B cell (primary cell): Measurements from ENCODE around the gene FAM78B. TPM values are rescaled to one million over a fixed set of nuclear protein-coding genes. Genes with fewer than 3 reads are reported as not detected.

Experiments used
- ATAC-seq: fragments of 200-7000 bp; cut with Tn5 transposase; one replicate; pipeline ENCODE4 v1.10.0; 2021; ENCODE audit warnings: low read depth, mild to moderate bottlenecking, moderate number of reproducible peaks, moderate library complexity
- CTCF ChIA-PET: fragments of 350-600 bp; sonication (Branson Sonifier 250); formaldehyde crosslinking; loops from one replicate; lab custom pipeline; 2021; ENCODE audit warnings: antibody characterized with exemption, inconsistent platforms; lab: Charles Lee
- POLR2A ChIA-PET: fragments of 350-600 bp; sonication (Branson Sonifier 250); formaldehyde crosslinking; loops from one replicate; lab custom pipeline; 2021; ENCODE audit warnings: antibody characterized with exemption; lab: Charles Lee
- DNase-seq: peaks from one replicate; pipeline ENCODE4 v3.0.0; 2013
- H2AFZ ChIP-seq: 2 replicates; pipeline ENCODE4 v1.6.1; 2012; ENCODE audit warnings: mild to moderate bottlenecking, low read depth, low read length; ENCODE audit not compliant: insufficient read depth, poor library complexity, severe bottlenecking
- H3K27ac ChIP-seq, 2 donors: 1 replicate in 1 of 2; 2 replicates in 1 of 2; pipeline ENCODE4 v1.5.1; 2012 to 2013; ENCODE audit warnings: low read length in 2 of 2, mild to moderate bottlenecking in 2 of 2, moderate library complexity in 1 of 2
- H3K27me3 ChIP-seq, 4 experiments: fragments of 200-600 bp in 1 of 4; sonication (generic) in 1 of 4; replicated peaks in 1 of 4; 1 replicate in 2 of 4; 2 replicates in 2 of 4; pipeline versions ENCODE4 v1.6.1 to v1.7.0; 2013 to 2016; ENCODE audit warnings: low read length in 3 of 4, mild to moderate bottlenecking in 2 of 4, mixed read lengths in 1 of 4, moderate library complexity in 1 of 4; ENCODE audit not compliant: insufficient read depth in 4 of 4, control insufficient read depth in 3 of 4; ENCODE audit errors: control extremely low read depth in 1 of 4
- H3K36me3 ChIP-seq, 2 experiments: replicated peaks in 1 of 2; 1 replicate in 1 of 2; 2 replicates in 1 of 2; pipeline versions ENCODE4 v1.6.1 to v1.7.1; 2013; ENCODE audit warnings: low read length in 1 of 2; ENCODE audit not compliant: insufficient read depth in 2 of 2, control insufficient read depth in 1 of 2; ENCODE audit errors: control extremely low read depth in 1 of 2, extremely low read depth in 1 of 2
- H3K4me1 ChIP-seq, 2 donors: fragments of 200-600 bp in 1 of 2; sonication (generic) in 1 of 2; 1 replicate in 1 of 2; 2 replicates in 1 of 2; pipeline versions ENCODE4 v1.5.1 to v1.6.1; 2013 to 2017; ENCODE audit warnings: low read length in 2 of 2; ENCODE audit not compliant: control insufficient read depth in 2 of 2, insufficient read depth in 2 of 2
- H3K4me2 ChIP-seq: replicated peaks from 2 replicates; pipeline ENCODE3; 2012; ENCODE audit warnings: mild to moderate bottlenecking, low read depth, low read length; ENCODE audit not compliant: poor library complexity, severe bottlenecking
- H3K4me3 ChIP-seq, 5 experiments: fragments of 200-600 bp in 1 of 5; sonication (generic) in 1 of 5; 1 replicate in 3 of 5; 2 replicates in 2 of 5; pipeline versions ENCODE4 v1.5.1 to v1.7.0; 2011 to 2016; ENCODE audit warnings: low read length in 4 of 5, mild to moderate bottlenecking in 4 of 5, low read depth in 2 of 5, control low read depth in 1 of 5, moderate library complexity in 1 of 5; ENCODE audit not compliant: insufficient read depth in 1 of 5; ENCODE audit errors: control extremely low read depth in 1 of 5, extremely low read depth in 1 of 5
- H3K79me2 ChIP-seq: fragments of 200-600 bp; sonication (generic); one replicate; pipeline ENCODE4 v1.6.0; 2016; ENCODE audit warnings: low read length; ENCODE audit not compliant: control insufficient read depth, insufficient read depth
- H3K9ac ChIP-seq: fragments of 200-600 bp; sonication (generic); 2 replicates; pipeline ENCODE4 v1.6.1; 2017; ENCODE audit warnings: mild to moderate bottlenecking, low read length, moderate library complexity
- H3K9me3 ChIP-seq, 3 donors: one replicate each; pipeline versions ENCODE4 v1.6.1 to v1.7.1; 2013; ENCODE audit warnings: low read length in 2 of 3; ENCODE audit not compliant: control insufficient read depth in 2 of 3, insufficient read depth in 1 of 3; ENCODE audit errors: control extremely low read depth in 1 of 3
- H4K20me1 ChIP-seq: 2 replicates; pipeline ENCODE4 v1.6.0; 2012; ENCODE audit warnings: mild to moderate bottlenecking, low read length; ENCODE audit not compliant: insufficient read depth, control insufficient read depth, poor library complexity, severe bottlenecking
- H3K27ac Mint-ChIP-seq: one replicate; pipeline ENCODE4 v1.8.0; 2021; ENCODE audit warnings: mixed read lengths
- H3K27me3 Mint-ChIP-seq: one replicate; pipeline ENCODE4 v1.8.0; 2021; ENCODE audit warnings: mixed read lengths
- H3K4me1 Mint-ChIP-seq: one replicate; pipeline ENCODE4 v1.8.0; 2021; ENCODE audit warnings: mixed read lengths
- H3K4me3 Mint-ChIP-seq: one replicate; pipeline ENCODE4 v1.8.0; 2021; ENCODE audit warnings: mixed read lengths
- H3K9me3 Mint-ChIP-seq: one replicate; pipeline ENCODE4 v1.8.0; 2022; ENCODE audit warnings: mixed read lengths; ENCODE audit not compliant: insufficient read depth
- EZH2 ChIP-seq: IDR thresholded peaks from 2 replicates; pipeline ENCODE4 v1.6.1; 2012; ENCODE audit warnings: borderline replicate concordance, low read depth, mild to moderate bottlenecking, moderate library complexity, low read length; ENCODE audit not compliant: insufficient read depth, poor library complexity, severe bottlenecking
- WGBS: methylation state at CpG from one replicate; pipeline ENCODE4 v1.1.5; 2013; ENCODE audit warnings: missing lambda C conversion rate; ENCODE audit not compliant: insufficient coverage; 5-methylcytosine and 5-hydroxymethylcytosine counted together
- intact Hi-C: fragments of 100-400 bp; cut with micrococcal nuclease; formaldehyde crosslinking; loops from one replicate; pipeline ENCODE4 v1.10.0; 2022
- polyA plus RNA-seq: library from polyadenylated mRNA; depleted of rRNA; stranded (reverse); fragments of >200 nt; gene quantifications from 2 replicates; pipeline ENCODE4 v1.2.3, GENCODE V29; 2012
- total RNA-seq, 2 donors: library from RNA; stranded (reverse); fragments of 120-200 nt in 1 of 2; gene quantifications; 1 replicate in 1 of 2; 2 replicates in 1 of 2; pipeline versions ENCODE4 v1.2.3 to v1.2.4, GENCODE V29; 2013 to 2022
- TF ChIP-seq, protein P1 (sequence below): fragments of 200-600 bp; IDR thresholded peaks from one replicate; pipeline ENCODE4 v1.8.0; 2022; ENCODE audit warnings: antibody characterized with exemption, mild to moderate bottlenecking

The FAM78B gene
- total and polyA plus RNA-seq, 2 donors (not counting 1 experiment from before 2014, with no cell fraction given): 0.22 to 0.81 TPM

DNA sequence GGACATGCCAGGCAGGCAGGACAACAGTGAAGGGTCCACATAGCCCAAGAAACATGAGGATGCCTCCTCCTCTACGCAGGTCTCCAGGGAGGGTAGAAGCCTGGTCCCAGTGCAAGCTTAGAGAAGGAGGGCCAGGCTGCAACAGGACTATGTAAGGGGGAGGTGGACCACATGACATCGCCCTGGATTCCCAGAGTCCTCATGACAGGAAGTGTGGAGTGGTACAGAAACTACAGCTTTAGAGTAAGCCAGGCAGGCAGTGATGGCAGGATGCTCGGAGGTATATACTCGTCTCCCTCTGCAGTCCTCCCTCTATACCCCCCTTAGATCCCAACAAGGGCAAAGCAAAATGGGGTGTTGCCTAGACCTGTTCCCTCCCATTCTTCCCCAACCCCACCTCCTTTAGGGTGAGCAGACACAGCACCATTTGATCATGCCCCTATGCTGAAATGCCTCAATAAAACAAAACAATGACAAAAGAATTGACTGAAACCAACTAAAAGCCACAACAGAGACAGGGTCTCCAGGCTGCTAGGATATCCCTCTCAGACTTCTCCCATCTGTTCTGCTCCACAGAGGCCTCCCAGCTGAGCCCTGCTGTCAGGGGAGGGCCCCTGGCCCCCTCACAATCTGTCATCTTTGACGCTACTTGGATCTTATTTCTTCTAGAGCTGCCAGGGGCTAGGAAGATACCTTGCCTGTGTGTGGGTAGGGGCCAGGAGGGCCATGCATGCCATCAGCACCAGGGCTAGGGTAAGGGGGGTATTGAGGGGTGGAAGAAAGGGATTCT, 13.1 kb downstream of the FAM78B start:
- H3K27me3 ChIP-seq: no peaks in the 10 kb centered on the region
- H3K4me1 ChIP-seq: no peaks in the 10 kb centered on the region
- no peak overlapping the region for H3K4me2 ChIP-seq
- Mint-ChIP-seq H3K4me3 (no peak overlapping the region), H3K9me3 (no peaks in the 10 kb centered on the region), H3K4me1 (no peaks in the 10 kb centered on the region), H3K27me3 (peaks cover 4% of the 10 kb centered on the region), H3K27ac (no peak overlapping the region)
- H3K79me2 ChIP-seq: no peaks in the 10 kb centered on the region
- H3K9me3 ChIP-seq: no peaks in the 10 kb centered on the region
- CTCF ChIA-PET: no interaction called here
- H4K20me1 ChIP-seq: no peaks in the 10 kb centered on the region
- no peak overlapping the region for H3K27ac ChIP-seq
- TF ChIP-seq, protein P1, sequence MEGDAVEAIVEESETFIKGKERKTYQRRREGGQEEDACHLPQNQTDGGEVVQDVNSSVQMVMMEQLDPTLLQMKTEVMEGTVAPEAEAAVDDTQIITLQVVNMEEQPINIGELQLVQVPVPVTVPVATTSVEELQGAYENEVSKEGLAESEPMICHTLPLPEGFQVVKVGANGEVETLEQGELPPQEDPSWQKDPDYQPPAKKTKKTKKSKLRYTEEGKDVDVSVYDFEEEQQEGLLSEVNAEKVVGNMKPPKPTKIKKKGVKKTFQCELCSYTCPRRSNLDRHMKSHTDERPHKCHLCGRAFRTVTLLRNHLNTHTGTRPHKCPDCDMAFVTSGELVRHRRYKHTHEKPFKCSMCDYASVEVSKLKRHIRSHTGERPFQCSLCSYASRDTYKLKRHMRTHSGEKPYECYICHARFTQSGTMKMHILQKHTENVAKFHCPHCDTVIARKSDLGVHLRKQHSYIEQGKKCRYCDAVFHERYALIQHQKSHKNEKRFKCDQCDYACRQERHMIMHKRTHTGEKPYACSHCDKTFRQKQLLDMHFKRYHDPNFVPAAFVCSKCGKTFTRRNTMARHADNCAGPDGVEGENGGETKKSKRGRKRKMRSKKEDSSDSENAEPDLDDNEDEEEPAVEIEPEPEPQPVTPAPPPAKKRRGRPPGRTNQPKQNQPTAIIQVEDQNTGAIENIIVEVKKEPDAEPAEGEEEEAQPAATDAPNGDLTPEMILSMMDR: no peak
- no peak for TF ChIP-seq EZH2
- H3K36me3 ChIP-seq: no peaks in the 10 kb centered on the region
- no peak overlapping the region for H3K4me3 ChIP-seq
- H2AFZ ChIP-seq: no peak overlapping the region
- 79% methylated on average over 5 of the region's 5 CpGs for WGBS
- POLR2A ChIA-PET: no interaction called here
- DNase-seq (no peak), ATAC-seq (no peak)
- no peak overlapping the region for H3K9ac ChIP-seq
- intact Hi-C loops: no loop called here

DNA sequence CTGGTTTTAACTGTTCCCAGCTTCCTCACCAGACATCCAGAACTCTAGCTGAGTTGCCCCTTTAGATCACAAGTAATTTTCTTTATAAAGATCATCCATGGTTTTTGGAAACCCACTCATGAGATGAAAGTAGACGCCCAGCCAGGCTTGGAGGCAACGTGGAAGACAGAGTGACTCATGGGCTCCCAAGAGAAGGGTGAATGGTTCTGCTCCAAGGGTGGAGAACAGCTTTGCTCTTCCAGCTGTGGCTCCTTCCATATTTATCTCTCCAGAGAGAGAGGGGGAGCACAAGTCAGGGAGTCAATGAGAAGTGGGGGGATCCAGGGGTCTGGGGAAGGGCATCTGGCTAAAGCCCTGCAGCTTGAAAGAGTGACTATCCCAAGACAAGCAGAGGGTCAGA, 13.8 kb downstream of the FAM78B start:
- H3K4me3 ChIP-seq: no peak overlapping the region
- ChIA-PET CTCF (no interaction called here), POLR2A (no interaction called here)
- DNase-seq (no peak), ATAC-seq (no peak)
- 60% methylated on average over 1 of the region's 2 CpGs for WGBS
- TF ChIP-seq EZH2: no peak
- TF ChIP-seq, protein P1: no peak
- H3K79me2 ChIP-seq: no peaks in the 10 kb centered on the region
- H3K27me3 ChIP-seq: no peaks in the 10 kb centered on the region
- no peak overlapping the region for H3K9ac ChIP-seq
- intact Hi-C loops: no loop called here
- Mint-ChIP-seq H3K27ac (no peak overlapping the region), H3K9me3 (no peaks in the 10 kb centered on the region), H3K4me1 (no peaks in the 10 kb centered on the region), H3K4me3 (no peak overlapping the region), H3K27me3 (peaks cover 4% of the 10 kb centered on the region)
- no peaks in the 10 kb centered on the region for H3K4me1 ChIP-seq
- no peaks in the 10 kb centered on the region for H3K9me3 ChIP-seq
- H3K27ac ChIP-seq: no peak overlapping the region
- no peaks in the 10 kb centered on the region for H4K20me1 ChIP-seq
- H3K4me2 ChIP-seq: no peak overlapping the region
- no peak overlapping the region for H2AFZ ChIP-seq
- no peaks in the 10 kb centered on the region for H3K36me3 ChIP-seq
